Upper lobe of left lung (tissue), 6 donors: ENCODE measurements around the gene CEP85L. TPM values are rescaled to one million over a fixed set of nuclear protein-coding genes. Genes with fewer than 3 reads are reported as not detected.

ENCODE experiments used
- ATAC-seq, 2 donors: fragments of 200-7000 bp; cut with Tn5 transposase; one replicate each; pipeline ENCODE4 v1.9.1; 2022; ENCODE audit warnings: mild to moderate bottlenecking in 2 of 2, moderate library complexity in 2 of 2; ENCODE audit not compliant: low FRiP score in 2 of 2
- DNase-seq, 2 donors: peaks; one replicate each; pipeline ENCODE4 v3.0.0-alpha.2; 2019 to 2020
- H3K27ac ChIP-seq, 4 donors: fragments of 200-600 bp; sonication (generic); one replicate each; pipeline ENCODE4 v1.5.1; 2016 to 2019
- H3K27me3 ChIP-seq, 4 donors: fragments of 200-600 bp; sonication (generic); one replicate each; pipeline ENCODE4 v1.5.1; 2017 to 2019
- H3K36me3 ChIP-seq, 4 donors: fragments of 200-600 bp; sonication (generic); one replicate each; pipeline ENCODE4 v1.5.1; 2016 to 2019
- H3K4me1 ChIP-seq, 4 donors: fragments of 200-600 bp; sonication (generic); one replicate each; pipeline ENCODE4 v1.5.1; 2018 to 2019
- H3K4me3 ChIP-seq, 4 donors: fragments of 200-600 bp; sonication (generic); one replicate each; pipeline ENCODE4 v1.5.1; 2017 to 2019; ENCODE audit warnings: mild to moderate bottlenecking in 2 of 4, moderate library complexity in 1 of 4
- H3K9me3 ChIP-seq, 4 donors: fragments of 200-600 bp; sonication (generic); one replicate each; pipeline ENCODE4 v1.5.1; 2018 to 2019
- EP300 ChIP-seq, 4 donors: sonication (generic); formaldehyde crosslinking; IDR thresholded peaks; one replicate each; pipeline ENCODE4 v1.5.1; 2017; ENCODE audit warnings: antibody characterized with exemption in 4 of 4, control low read depth in 2 of 4
- POLR2A ChIP-seq, 4 donors: fragments of 450-650 bp; IDR thresholded peaks; one replicate each; pipeline ENCODE4 v1.5.1; 2016 to 2017; ENCODE audit warnings: antibody characterized with exemption in 4 of 4, mild to moderate bottlenecking in 2 of 4
- POLR2AphosphoS5 ChIP-seq, 2 donors: sonication (generic); formaldehyde crosslinking; IDR thresholded peaks; one replicate each; pipeline ENCODE4 v1.5.1; 2017; ENCODE audit warnings: antibody characterized with exemption in 2 of 2
- WGBS, 2 donors: methylation state at CpG; one replicate each; pipeline ENCODE4 v1.1.5; 2017 to 2018; 5-methylcytosine and 5-hydroxymethylcytosine counted together
- total RNA-seq, 6 donors: library from RNA; depleted of rRNA in 4 of 6; stranded (reverse); fragments of >200 nt in 4 of 6; gene quantifications; one replicate each; pipeline versions ENCODE4 v1.1.0 to v1.2.1, GENCODE V29; 2016 to 2021
- TF ChIP-seq, protein P1 (sequence below), 6 experiments: fragments of 450-650 bp in 4 of 6; fragments of 200-600 bp in 2 of 6; sonication (generic) in 2 of 6; IDR thresholded peaks; one replicate each; pipeline ENCODE4 v1.5.1; 2016 to 2019; ENCODE audit warnings: antibody characterized with exemption in 6 of 6
- donor health status: DM: no; HTN: no; CAD: no; lungs with moderate emphysema.
- donor health status: DM: no; HTN: yes; CAD: no; lungs with severe emphysema.

The CEP85L gene
- total RNA-seq, 6 donors from 2014 or later = 7.5 to 22.0 (median 13.0) TPM

GRCh38 chr6:118506071-118506638, 145.2 kb downstream of the CEP85L start:
- Histone ChIP-seq H3K4me1 (no peaks in the 10 kb centered on the region), H3K9me3 (no peaks in the 10 kb centered on the region), H3K36me3 (no peaks in the 10 kb centered on the region), H3K27me3 (no peaks in the 10 kb centered on the region), H3K27ac (no peak overlapping the region), H3K4me3 (no peak overlapping the region)
- ATAC-seq (no peak), DNase-seq (no peak)
- WGBS, 2 donors = 90 to 96% methylated on average over 5 of the region's 5 CpGs
- TF ChIP-seq POLR2A (IDR thresholded peaks at IDR 0.05) (no peak), POLR2AphosphoS5 (IDR thresholded peaks at IDR 0.05) (no peak), EP300 (IDR thresholded peaks at IDR 0.05) (no peak)
- TF ChIP-seq, protein P1, sequence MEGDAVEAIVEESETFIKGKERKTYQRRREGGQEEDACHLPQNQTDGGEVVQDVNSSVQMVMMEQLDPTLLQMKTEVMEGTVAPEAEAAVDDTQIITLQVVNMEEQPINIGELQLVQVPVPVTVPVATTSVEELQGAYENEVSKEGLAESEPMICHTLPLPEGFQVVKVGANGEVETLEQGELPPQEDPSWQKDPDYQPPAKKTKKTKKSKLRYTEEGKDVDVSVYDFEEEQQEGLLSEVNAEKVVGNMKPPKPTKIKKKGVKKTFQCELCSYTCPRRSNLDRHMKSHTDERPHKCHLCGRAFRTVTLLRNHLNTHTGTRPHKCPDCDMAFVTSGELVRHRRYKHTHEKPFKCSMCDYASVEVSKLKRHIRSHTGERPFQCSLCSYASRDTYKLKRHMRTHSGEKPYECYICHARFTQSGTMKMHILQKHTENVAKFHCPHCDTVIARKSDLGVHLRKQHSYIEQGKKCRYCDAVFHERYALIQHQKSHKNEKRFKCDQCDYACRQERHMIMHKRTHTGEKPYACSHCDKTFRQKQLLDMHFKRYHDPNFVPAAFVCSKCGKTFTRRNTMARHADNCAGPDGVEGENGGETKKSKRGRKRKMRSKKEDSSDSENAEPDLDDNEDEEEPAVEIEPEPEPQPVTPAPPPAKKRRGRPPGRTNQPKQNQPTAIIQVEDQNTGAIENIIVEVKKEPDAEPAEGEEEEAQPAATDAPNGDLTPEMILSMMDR (IDR thresholded peaks at IDR 0.05) = no peak

DNA sequence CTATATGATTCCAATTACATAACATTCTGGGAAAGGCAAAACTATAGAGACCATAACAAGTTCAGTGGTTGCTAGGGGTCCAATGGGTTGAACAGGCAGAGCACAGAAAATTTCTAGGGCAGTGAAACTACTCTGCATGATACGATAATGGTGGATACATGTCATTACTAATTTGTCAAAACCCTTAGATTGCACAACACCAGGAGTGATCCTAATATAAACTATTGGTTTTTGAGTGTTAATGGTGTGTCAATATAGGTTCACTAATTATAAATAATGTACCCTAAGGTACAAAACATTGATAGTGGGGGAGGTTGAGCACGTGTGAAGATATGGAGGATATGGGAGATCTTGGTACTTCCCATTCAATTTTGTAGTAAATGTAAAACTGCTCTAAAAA, 145.7 kb downstream of the CEP85L start:
- H3K27me3 ChIP-seq = no peaks in the 10 kb centered on the region
- DNase-seq (no peak), ATAC-seq (no peak)
- TF ChIP-seq EP300 (IDR thresholded peaks at IDR 0.05) = no peak
- TF ChIP-seq POLR2AphosphoS5 (IDR thresholded peaks at IDR 0.05) = no peak
- no peak for TF ChIP-seq POLR2A (IDR thresholded peaks at IDR 0.05)
- TF ChIP-seq, protein P1 (IDR thresholded peaks at IDR 0.05) = no peak
- H3K27ac ChIP-seq = no peak overlapping the region
- H3K9me3 ChIP-seq = no peaks in the 10 kb centered on the region
- H3K4me3 ChIP-seq = no peak overlapping the region
- 94 to 97% methylated on average over 2 of the region's 2 CpGs for WGBS, 2 donors
- H3K4me1 ChIP-seq = no peaks in the 10 kb centered on the region
- H3K36me3 ChIP-seq = no peaks in the 10 kb centered on the region

- WGBS, 2 donors = 96 to 97% methylated on average over 2 of the region's 2 CpGs
- H3K36me3 ChIP-seq = no peaks in the 10 kb centered on the region
- H3K4me1 ChIP-seq = no peaks in the 10 kb centered on the region
- H3K4me3 ChIP-seq = no peak overlapping the region
- no peaks in the 10 kb centered on the region for H3K9me3 ChIP-seq
- no peak overlapping the region for H3K27ac ChIP-seq
- TF ChIP-seq POLR2AphosphoS5 (IDR thresholded peaks at IDR 0.05) (no peak), POLR2A (IDR thresholded peaks at IDR 0.05) (no peak), EP300 (IDR thresholded peaks at IDR 0.05) (no peak)
- TF ChIP-seq, protein P1 (IDR thresholded peaks at IDR 0.05) = no peak
- no peaks in the 10 kb centered on the region for H3K27me3 ChIP-seq
- DNase-seq (no peak), ATAC-seq (no peak)
Measured at GRCh38 chr6:118504611-118505010, 146.8 kb downstream of the CEP85L start.

DNA sequence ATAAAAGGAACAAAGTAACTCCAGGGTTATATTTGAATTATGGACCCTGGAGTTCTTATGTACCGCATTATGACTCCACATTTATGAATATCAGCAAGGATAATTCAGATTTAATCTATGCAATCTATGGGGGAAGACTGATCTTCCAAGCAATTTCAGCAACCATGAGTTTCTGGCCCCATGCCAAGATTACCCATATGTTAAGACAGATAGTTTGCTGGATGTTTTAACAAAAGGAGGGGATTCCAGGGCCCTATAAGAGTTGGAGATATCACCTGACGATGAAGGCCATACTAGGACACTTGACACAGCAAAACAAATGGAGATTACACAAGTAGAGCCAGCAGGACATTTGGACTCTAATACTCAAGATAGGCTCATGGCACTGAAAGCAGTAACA, 149.2 kb downstream of the CEP85L start:
- no peak for ATAC-seq
- no peak overlapping the region for H3K4me3 ChIP-seq
- WGBS, 2 donors = 50 to 96% methylated on average over 2 of the region's 2 CpGs
- H3K4me1 ChIP-seq = no peaks in the 10 kb centered on the region
- DNase-seq = no peak
- no peaks in the 10 kb centered on the region for H3K9me3 ChIP-seq
- no peaks in the 10 kb centered on the region for H3K36me3 ChIP-seq
- H3K27ac ChIP-seq = no peak overlapping the region
- no peaks in the 10 kb centered on the region for H3K27me3 ChIP-seq
- no peak for TF ChIP-seq EP300 (IDR thresholded peaks at IDR 0.05)

DNA sequence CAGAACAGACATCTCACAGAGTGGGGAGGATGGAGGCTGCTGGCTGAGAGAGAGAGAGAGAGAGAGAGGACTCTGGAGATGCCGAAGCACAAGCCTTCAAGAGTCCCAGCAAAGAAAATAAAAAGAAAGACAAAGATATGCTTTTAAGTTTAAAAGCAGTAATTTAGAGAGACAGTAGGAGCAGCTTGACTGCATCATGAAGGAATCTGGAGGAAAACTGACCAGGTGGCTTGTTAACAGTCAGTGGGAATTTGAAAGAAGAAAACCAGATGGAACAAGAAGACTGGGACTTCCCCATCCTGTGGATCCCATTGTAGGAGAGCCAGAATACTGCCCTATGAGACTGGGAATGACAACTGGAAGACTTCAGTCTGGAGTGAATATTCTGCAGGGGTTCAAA, 149.6 kb downstream of the CEP85L start:
- no peak for TF ChIP-seq POLR2A (IDR thresholded peaks at IDR 0.05)
- no peak for TF ChIP-seq EP300 (IDR thresholded peaks at IDR 0.05)
- no peak for TF ChIP-seq POLR2AphosphoS5 (IDR thresholded peaks at IDR 0.05)
- 97 to 100% methylated on average over 1 of the region's 1 CpG for WGBS, 2 donors
- no peak for DNase-seq

DNA sequence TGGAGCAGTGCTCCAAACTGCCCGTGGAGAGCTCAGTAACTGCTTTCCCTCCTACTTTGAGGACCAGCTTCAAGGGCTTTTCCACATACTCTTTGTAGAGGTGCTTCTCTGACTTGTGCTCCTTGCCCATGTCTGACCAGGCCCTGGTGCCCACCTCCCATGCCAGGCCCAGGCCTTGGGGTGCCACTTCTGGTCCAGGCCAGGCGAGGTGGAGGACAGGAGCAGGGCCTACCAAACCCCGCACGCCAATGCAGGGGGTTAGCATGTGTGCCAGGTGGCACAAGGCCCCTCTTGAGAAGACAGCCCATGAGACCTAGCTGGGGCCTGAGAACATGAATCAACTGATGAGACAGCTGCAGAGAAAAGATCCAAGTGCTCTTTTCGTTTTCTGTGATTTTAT, 150.3 kb downstream of the CEP85L start:
- Histone ChIP-seq H3K36me3 (no peaks in the 10 kb centered on the region), H3K4me3 (no peak overlapping the region), H3K4me1 (no peaks in the 10 kb centered on the region), H3K27ac (no peak overlapping the region), H3K9me3 (no peaks in the 10 kb centered on the region), H3K27me3 (no peaks in the 10 kb centered on the region)
- WGBS, 2 donors = 91 to 96% methylated on average over 4 to 5 of the region's 5 CpGs
- DNase-seq (peak in 1 of 2 donors; percentile 45), ATAC-seq (no peak)
- TF ChIP-seq, protein P1 (IDR thresholded peaks at IDR 0.05) = no peak
- TF ChIP-seq EP300 (IDR thresholded peaks at IDR 0.05) = no peak
- no peak for TF ChIP-seq POLR2AphosphoS5 (IDR thresholded peaks at IDR 0.05)
- TF ChIP-seq POLR2A (IDR thresholded peaks at IDR 0.05) = no peak

More for the DNA sequence above, 149.6 kb downstream of the CEP85L start:
- H3K27ac ChIP-seq = no peak overlapping the region
- H3K4me1 ChIP-seq = no peaks in the 10 kb centered on the region
- ATAC-seq = no peak
- no peaks in the 10 kb centered on the region for H3K9me3 ChIP-seq
- no peaks in the 10 kb centered on the region for H3K27me3 ChIP-seq
- no peaks in the 10 kb centered on the region for H3K36me3 ChIP-seq
- no peak overlapping the region for H3K4me3 ChIP-seq
